ENCODE data around the gene LINGO1. TPM values are rescaled to one million over a fixed set of nuclear protein-coding genes. Genes with fewer than 3 reads are reported as not detected.

LINGO1 gene
- total RNA-seq, 1 donor from 2014 or later, result not detected

- Histone ChIP-seq H3K36me3 (ENCODE audit: control insufficient read depth, insufficient read depth, low read length) (no peaks in the 10 kb centered on the region), H3K27me3 (ENCODE audit: control insufficient read depth, insufficient read depth, low read length) (peaks cover 5% of the 10 kb centered on the region), H3K4me3 (ENCODE audit: low read depth, low read length) (no peak overlapping the region)
- TF ChIP-seq CTCF (IDR thresholded peaks at IDR 0.05; ENCODE audit: insufficient read depth, low read length, severe bottlenecking), result no peak
- DNase-seq (ENCODE audit: low read depth), result peak; percentile 17
- FAIRE-seq, result no peak
Measured at GRCh38 chr15:77580996-77581682, 51.6 kb downstream of the LINGO1 start.

GRCh38 chr15:77579498-77580188 lies 53.1 kb downstream of the LINGO1 start:
- peaks cover 5% of the 10 kb centered on the region for H3K27me3 ChIP-seq (ENCODE audit: control insufficient read depth, insufficient read depth, low read length)
- DNase-seq (ENCODE audit: low read depth) (no peak), FAIRE-seq (peak; percentile 36)
- H3K36me3 ChIP-seq (ENCODE audit: control insufficient read depth, insufficient read depth, low read length), result no peaks in the 10 kb centered on the region
- H3K4me3 ChIP-seq (ENCODE audit: low read depth, low read length), result no peak overlapping the region
- TF ChIP-seq CTCF (IDR thresholded peaks at IDR 0.05; ENCODE audit: insufficient read depth, low read length, severe bottlenecking), result no peak

GRCh38 chr15:77578641-77579372 lies 53.9 kb downstream of the LINGO1 start:
- no peak for TF ChIP-seq CTCF (IDR thresholded peaks at IDR 0.05; ENCODE audit: insufficient read depth, low read length, severe bottlenecking)
- H3K36me3 ChIP-seq (ENCODE audit: control insufficient read depth, insufficient read depth, low read length), result no peaks in the 10 kb centered on the region
- FAIRE-seq, result no peak
- H3K27me3 ChIP-seq (ENCODE audit: control insufficient read depth, insufficient read depth, low read length), result peaks cover 5% of the 10 kb centered on the region
- no peak overlapping the region for H3K4me3 ChIP-seq (ENCODE audit: low read depth, low read length)
- no peak for DNase-seq (ENCODE audit: low read depth)

GRCh38 chr15:77577366-77577950 lies 55.3 kb downstream of the LINGO1 start:
- no peak for DNase-seq (ENCODE audit: low read depth)
- H3K4me3 ChIP-seq (ENCODE audit: low read depth, low read length), result no peak overlapping the region
- H3K27me3 ChIP-seq (ENCODE audit: control insufficient read depth, insufficient read depth, low read length), result peaks cover 5% of the 10 kb centered on the region
- H3K36me3 ChIP-seq (ENCODE audit: control insufficient read depth, insufficient read depth, low read length), result no peaks in the 10 kb centered on the region
- no peak for FAIRE-seq
- TF ChIP-seq CTCF (IDR thresholded peaks at IDR 0.05; ENCODE audit: insufficient read depth, low read length, severe bottlenecking), result no peak

GRCh38 chr15:77576538-77576937 lies 56.2 kb downstream of the LINGO1 start:
- TF ChIP-seq CTCF (IDR thresholded peaks at IDR 0.05; ENCODE audit: insufficient read depth, low read length, severe bottlenecking), result no peak
- FAIRE-seq (no peak), DNase-seq (ENCODE audit: low read depth) (no peak)
- Histone ChIP-seq H3K27me3 (ENCODE audit: control insufficient read depth, insufficient read depth, low read length) (peaks cover 2% of the 10 kb centered on the region), H3K4me3 (ENCODE audit: low read depth, low read length) (no peak overlapping the region), H3K36me3 (ENCODE audit: control insufficient read depth, insufficient read depth, low read length) (no peaks in the 10 kb centered on the region)

All from bronchial epithelial cell (primary cell).